ENCODE measurements around the gene RGS17. TPM values are rescaled to one million over a fixed set of nuclear protein-coding genes. Genes with fewer than 3 reads are reported as not detected.

RGS17 gene
- total RNA-seq, 4 donors from 2014 or later: 1.2 to 18.6 (median 3.4) TPM

DNA sequence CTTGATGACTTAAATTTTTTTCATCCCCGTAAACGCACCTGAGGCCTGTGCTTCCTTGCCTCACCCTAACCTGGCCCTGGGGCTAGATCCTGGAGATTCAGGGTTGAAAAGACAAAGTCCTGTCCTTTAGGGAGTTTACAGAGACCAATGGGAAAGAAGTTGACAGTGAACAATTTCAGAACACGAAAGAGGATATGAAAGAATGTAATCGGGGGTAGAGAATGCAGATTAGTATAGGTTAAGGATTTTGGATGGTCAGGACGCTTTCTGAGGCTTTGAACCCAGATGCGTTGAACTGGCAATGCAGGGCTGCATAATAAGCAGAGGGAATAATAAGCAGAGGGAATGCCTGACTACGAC, 146.6 kb downstream of the RGS17 start:
- intact Hi-C loops (cut with DNase I): no loop called here
- 7 to 8% methylated on average over 7 of the region's 7 CpGs for WGBS, 2 donors
- no peak for DNase-seq

GRCh38 chr6:152983637-152984512, 147.2 kb downstream of the RGS17 start:
- Histone ChIP-seq H3K4me1 (peaks cover 14 to 16% of the 10 kb centered on the region in 2 donors), H3K4me3 (replicated peaks in 1 of 3) (peak overlapping the region; percentile 33 to 70 (median 50)), H3K36me3 (no peaks in the 10 kb centered on the region), H3K9me3 (no peaks in the 10 kb centered on the region), H3K27me3 (no peaks in the 10 kb centered on the region), H3K27ac (peak overlapping the region; percentile 66 to 89 (median 70))
- intact Hi-C loops (cut with DNase I): no loop called here
- DNase-seq: peak; percentile 73 to 95
- WGBS, 2 donors: 1 to 2% methylated on average over 25 to 38 of the region's 38 CpGs
- peak in 1 of 2 donors; percentile 67 for TF ChIP-seq POLR2A (IDR thresholded peaks at IDR 0.05)
- TF ChIP-seq, protein P1, sequence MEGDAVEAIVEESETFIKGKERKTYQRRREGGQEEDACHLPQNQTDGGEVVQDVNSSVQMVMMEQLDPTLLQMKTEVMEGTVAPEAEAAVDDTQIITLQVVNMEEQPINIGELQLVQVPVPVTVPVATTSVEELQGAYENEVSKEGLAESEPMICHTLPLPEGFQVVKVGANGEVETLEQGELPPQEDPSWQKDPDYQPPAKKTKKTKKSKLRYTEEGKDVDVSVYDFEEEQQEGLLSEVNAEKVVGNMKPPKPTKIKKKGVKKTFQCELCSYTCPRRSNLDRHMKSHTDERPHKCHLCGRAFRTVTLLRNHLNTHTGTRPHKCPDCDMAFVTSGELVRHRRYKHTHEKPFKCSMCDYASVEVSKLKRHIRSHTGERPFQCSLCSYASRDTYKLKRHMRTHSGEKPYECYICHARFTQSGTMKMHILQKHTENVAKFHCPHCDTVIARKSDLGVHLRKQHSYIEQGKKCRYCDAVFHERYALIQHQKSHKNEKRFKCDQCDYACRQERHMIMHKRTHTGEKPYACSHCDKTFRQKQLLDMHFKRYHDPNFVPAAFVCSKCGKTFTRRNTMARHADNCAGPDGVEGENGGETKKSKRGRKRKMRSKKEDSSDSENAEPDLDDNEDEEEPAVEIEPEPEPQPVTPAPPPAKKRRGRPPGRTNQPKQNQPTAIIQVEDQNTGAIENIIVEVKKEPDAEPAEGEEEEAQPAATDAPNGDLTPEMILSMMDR (IDR thresholded peaks at IDR 0.05): no peak

More for the DNA sequence above, 146.6 kb downstream of the RGS17 start:
- TF ChIP-seq POLR2A (IDR thresholded peaks at IDR 0.05): no peak
- TF ChIP-seq, protein P1 (IDR thresholded peaks at IDR 0.05): no peak
- peak overlapping the region in 2 of 3 donors; percentile 33 to 70 for H3K4me3 ChIP-seq (replicated peaks in 1 of 3)
- no peaks in the 10 kb centered on the region for H3K36me3 ChIP-seq
- H3K27ac ChIP-seq: peak overlapping the region in 1 of 3 donors; percentile 39
- H3K9me3 ChIP-seq: no peaks in the 10 kb centered on the region
- no peaks in the 10 kb centered on the region for H3K27me3 ChIP-seq
- peaks cover 14 to 16% of the 10 kb centered on the region in 2 donors for H3K4me1 ChIP-seq

- intact Hi-C loops (cut with DNase I): no loop called here
- peak within 1 kb of the TSS; percentile 66 to 89 (median 70) for H3K27ac ChIP-seq
- WGBS, 2 donors: 0% methylated on average over 15 to 36 of the region's 66 CpGs
Measured at GRCh38 chr6:152982904-152983636, 148.0 kb downstream of the RGS17 start, which contains the start of gene FBXO5. Gene FBXO5, minus strand, starts transcription at chr6:152983041. Its CDS starts 82 bp downstream, at chr6:152982959.

DNA sequence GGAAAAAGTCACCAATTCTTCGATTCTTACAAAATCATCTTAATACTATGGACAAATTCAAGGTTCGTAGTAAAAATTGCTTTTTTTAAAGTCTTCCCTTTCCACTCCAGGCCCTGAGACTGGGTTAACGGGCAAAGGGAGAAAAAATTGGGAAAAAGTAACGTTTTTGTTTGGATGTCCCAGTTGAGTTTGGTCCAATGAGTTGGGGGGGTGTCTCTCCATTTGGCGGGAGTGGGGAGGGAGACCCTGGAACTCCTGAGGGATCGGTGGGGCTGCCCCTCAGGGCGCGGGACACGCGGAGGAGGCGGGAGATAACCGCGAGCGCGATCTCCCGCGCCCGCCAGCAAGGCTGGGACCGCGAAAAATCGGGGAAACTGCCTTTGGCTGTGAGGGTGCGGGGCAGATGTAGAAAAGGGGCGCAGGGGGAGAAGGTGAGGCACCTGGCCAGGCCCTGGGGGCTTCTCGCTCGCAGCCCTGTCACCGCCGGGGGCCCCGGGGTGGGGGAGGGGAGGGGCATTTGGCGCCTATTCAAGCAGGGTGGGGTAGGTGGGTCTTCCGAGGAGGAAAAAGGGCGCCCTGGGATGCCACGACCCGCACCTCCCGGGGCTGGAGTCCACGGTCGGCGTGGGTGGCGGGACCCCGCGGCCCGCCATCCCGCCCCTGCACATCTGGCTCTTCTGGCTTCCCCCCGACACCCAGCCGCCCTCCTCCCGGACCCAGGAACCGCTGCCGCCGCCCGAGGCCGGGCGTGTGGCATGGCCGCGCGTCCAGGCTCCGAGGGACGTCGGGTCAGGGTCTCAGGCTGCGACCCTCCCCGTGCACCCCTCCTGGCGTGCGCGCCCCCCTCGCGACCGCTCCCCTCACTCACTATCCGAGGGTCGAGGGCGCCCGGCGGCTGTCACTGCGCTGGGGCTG, 148.8 kb downstream of the RGS17 start:
- no peak overlapping the region for H3K27ac ChIP-seq
- no peaks in the 10 kb centered on the region for H3K27me3 ChIP-seq
- DNase-seq: peak in 1 of 2 donors; percentile 14
- peak overlapping the region; percentile 1 to 50 (median 37) for H3K4me3 ChIP-seq (replicated peaks in 1 of 3)
- 7 to 10% methylated on average over 22 to 49 of the region's 71 CpGs for WGBS, 2 donors
- no peaks in the 10 kb centered on the region for H3K9me3 ChIP-seq
- peaks cover 14 to 16% of the 10 kb centered on the region in 2 donors for H3K4me1 ChIP-seq
- intact Hi-C loops (cut with DNase I): no loop called here
- H3K36me3 ChIP-seq: peaks cover 0 to 2% of the 10 kb centered on the region in 2 donors
- TF ChIP-seq POLR2A (IDR thresholded peaks at IDR 0.05): no peak
- TF ChIP-seq, protein P1 (IDR thresholded peaks at IDR 0.05): no peak

More at GRCh38 chr6:152982904-152983636, 148.0 kb downstream of the RGS17 start, which contains the start of gene FBXO5:
- TF ChIP-seq, protein P1 (IDR thresholded peaks at IDR 0.05): no peak
- TF ChIP-seq POLR2A (IDR thresholded peaks at IDR 0.05): no peak
- Histone ChIP-seq H3K9me3 (no peaks in the 10 kb centered on the region), H3K4me1 (peaks cover 14 to 16% of the 10 kb centered on the region in 2 donors), H3K27me3 (no peaks in the 10 kb centered on the region), H3K36me3 (peaks cover 0 to 2% of the 10 kb centered on the region in 2 donors), H3K4me3 (replicated peaks in 1 of 3) (peak within 1 kb of the TSS; percentile 37 to 70 (median 50))
- peak; percentile 98 to 99 for DNase-seq

Measured in thyroid gland (tissue), 4 donors.